AG04449 (cell line): ENCODE measurements around the gene UQCC2.

Experiments used
- CTCF ChIA-PET: fragments of 350-600 bp; formaldehyde crosslinking; extraction: SDS; loops from one replicate; lab custom pipeline; 2021; ENCODE audit warnings: antibody characterized with exemption; lab: Yijun Ruan, JAX
- POLR2A ChIA-PET: fragments of 400-600, 350-600 bp; formaldehyde crosslinking; extraction: SDS; loops from one replicate; lab custom pipeline; 2020; ENCODE audit warnings: antibody characterized with exemption, inconsistent platforms; lab: Yijun Ruan, JAX
- DNase-seq: peaks from one replicate; pipeline ENCODE4 v3.0.0-alpha.2; 2010; ENCODE audit warnings: low read depth, low spot score
- H3K4me3 ChIP-seq: 2 replicates; pipeline ENCODE4 v1.5.1; 2011; ENCODE audit warnings: low read depth, mild to moderate bottlenecking, control low read depth, low read length
- TF ChIP-seq, protein P1 (sequence below): IDR thresholded peaks from one replicate; pipeline ENCODE4 v1.5.1; 2011; ENCODE audit warnings: mild to moderate bottlenecking, moderate library complexity, low read length, control low read depth, inconsistent platforms; ENCODE audit not compliant: insufficient read depth; ENCODE audit errors: missing control alignments

Gene UQCC2

DNA sequence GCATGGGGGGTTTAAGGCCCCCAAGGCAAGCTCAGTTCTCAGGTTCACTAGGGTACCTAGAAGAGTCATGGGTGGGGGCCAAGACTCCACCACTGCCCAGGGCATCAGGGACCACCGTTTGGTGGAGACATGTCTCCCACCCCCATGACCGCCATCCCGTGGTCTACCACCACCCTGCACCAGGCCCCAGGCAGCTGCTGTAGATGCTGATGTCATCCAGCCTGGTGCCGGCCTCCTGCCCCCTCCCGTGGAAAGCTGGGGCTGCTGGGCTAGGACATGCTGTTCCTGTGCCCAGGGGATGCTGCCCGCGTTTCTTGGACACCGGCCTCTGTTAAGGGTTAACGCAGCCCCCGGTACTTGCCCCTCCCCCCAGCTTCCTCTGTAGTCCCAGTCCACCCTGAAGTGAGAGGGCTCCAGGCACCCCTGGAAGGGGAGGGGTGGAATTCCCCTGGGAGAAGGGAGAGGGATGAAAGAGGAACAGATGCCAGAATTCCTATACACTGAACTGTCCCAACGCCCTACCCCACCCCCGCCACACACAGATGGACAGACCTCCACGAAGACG lies 34.6 kb upstream of the UQCC2 start:
- H3K4me3 ChIP-seq, result no peak overlapping the region
- POLR2A ChIA-PET, result interaction anchor here (0.6 to 1.7 kb wide), 3 partner anchors 26 to 845 kb away, joined by 3 to 14 read pairs (median 4); partner anchors contain the start of gene UQCC2

DNA sequence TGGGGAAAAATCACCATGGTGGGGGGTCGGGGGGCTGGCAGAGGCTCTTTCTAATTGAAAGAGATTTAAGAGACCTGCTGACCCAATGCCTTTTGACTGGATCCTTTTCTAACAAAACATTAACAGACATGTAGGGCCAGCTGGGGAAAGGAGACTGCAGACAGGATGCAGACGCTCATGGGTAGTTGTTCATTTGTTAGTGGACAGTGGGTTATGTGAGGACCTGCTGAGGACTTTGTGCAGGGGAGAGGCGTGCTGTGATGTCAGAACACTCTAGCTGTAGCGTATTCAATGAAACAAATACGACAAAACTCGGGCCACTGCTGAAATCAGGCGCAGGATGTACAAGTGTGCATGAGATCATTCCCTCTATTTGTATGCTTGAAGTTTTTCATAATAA lies 34.0 kb upstream of the UQCC2 start:
- no peak for DNase-seq
- TF ChIP-seq, protein P1, sequence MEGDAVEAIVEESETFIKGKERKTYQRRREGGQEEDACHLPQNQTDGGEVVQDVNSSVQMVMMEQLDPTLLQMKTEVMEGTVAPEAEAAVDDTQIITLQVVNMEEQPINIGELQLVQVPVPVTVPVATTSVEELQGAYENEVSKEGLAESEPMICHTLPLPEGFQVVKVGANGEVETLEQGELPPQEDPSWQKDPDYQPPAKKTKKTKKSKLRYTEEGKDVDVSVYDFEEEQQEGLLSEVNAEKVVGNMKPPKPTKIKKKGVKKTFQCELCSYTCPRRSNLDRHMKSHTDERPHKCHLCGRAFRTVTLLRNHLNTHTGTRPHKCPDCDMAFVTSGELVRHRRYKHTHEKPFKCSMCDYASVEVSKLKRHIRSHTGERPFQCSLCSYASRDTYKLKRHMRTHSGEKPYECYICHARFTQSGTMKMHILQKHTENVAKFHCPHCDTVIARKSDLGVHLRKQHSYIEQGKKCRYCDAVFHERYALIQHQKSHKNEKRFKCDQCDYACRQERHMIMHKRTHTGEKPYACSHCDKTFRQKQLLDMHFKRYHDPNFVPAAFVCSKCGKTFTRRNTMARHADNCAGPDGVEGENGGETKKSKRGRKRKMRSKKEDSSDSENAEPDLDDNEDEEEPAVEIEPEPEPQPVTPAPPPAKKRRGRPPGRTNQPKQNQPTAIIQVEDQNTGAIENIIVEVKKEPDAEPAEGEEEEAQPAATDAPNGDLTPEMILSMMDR, result no peak
- CTCF ChIA-PET, result interaction anchor here (0.9 to 21.8 kb wide), 21 partner anchors 8 to 411 kb away, joined by 3 to 584 read pairs (median 7); partner anchors contain the start of gene UQCC2
- H3K4me3 ChIP-seq, result no peak overlapping the region
- POLR2A ChIA-PET, result interaction anchor here (1.2 to 1.7 kb wide), 2 partner anchors 26 to 34 kb away, joined by 3 to 14 read pairs; partner anchors contain the start of gene UQCC2

More for the DNA sequence above, 34.6 kb upstream of the UQCC2 start:
- TF ChIP-seq, protein P1, result peak; percentile 13
- CTCF ChIA-PET, result interaction anchor here (0.9 to 21.8 kb wide), 18 partner anchors 8 to 410 kb away, joined by 3 to 584 read pairs (median 6); partner anchors contain the start of gene UQCC2
- DNase-seq, result no peak

DNA sequence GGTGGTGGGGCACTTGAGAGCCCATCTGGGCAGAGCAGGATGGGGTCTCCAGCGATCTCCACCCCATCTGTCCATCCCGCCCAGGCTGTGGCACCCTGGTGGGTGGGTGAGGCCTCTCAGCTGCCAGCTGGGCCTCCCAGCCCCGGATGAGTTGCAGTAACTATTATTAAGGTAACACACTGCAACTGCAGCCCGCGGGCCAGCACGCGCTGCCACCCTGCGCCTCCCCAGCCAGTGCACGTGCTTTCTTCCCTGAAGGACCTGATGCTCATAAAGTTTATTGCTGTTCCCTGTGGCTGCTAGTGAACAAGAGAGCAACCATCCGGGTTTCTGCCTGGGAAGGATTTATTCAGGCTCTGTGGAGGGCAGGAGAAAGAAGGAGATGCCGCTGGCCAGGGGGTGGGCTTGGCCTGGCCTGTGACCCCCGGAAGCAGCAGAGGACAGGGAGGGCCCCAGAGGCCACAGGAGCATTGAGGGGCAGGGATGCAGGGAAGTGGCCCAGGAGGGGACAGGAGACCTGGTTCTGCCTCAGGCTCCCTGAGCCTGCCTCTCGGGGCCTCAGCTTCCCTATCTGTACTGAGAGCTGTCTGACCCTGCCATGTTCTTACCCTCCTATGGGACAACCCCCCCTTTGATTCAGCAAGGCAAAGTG lies 33.5 kb upstream of the UQCC2 start:
- POLR2A ChIA-PET, result no interaction called here
- no peak for DNase-seq

GRCh38 chr6:33744001-33744848 lies 32.7 kb upstream of the UQCC2 start:
- CTCF ChIA-PET, result interaction anchor here (0.5 to 21.8 kb wide), 57 partner anchors 8 to 671 kb away, joined by 3 to 584 read pairs (median 5); partner anchors contain the start of genes BAK1 and UQCC2
- H3K4me3 ChIP-seq, result no peak overlapping the region
- TF ChIP-seq, protein P1, result peak; percentile 90
- no peak for DNase-seq
- POLR2A ChIA-PET, result no interaction called here

More for the DNA sequence above, 33.5 kb upstream of the UQCC2 start:
- CTCF ChIA-PET, result interaction anchor here (0.7 to 21.8 kb wide), 45 partner anchors 9 to 670 kb away, joined by 3 to 584 read pairs (median 6); partner anchors contain the start of gene UQCC2
- H3K4me3 ChIP-seq, result no peak overlapping the region
- TF ChIP-seq, protein P1, result no peak

DNA sequence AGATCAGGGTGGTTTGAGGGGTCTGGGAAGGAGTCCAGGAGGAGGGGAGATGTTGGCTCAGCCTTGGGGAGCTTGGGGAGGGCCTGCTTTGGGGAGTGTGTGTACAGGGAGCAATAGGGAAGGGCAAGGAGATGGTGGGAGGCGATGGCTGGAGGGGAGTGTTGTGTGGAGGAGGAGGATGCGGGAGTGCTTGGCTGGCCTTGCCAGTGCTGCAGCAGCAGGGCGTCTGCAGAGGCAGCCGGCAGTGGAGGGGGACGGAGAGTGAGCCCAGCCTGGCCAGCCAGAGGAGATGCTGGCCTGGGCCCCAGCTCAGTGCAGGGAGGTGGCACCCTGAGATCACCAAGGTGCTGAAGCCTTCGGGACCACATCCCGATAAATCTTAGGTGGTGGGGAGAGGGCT lies 31.3 kb upstream of the UQCC2 start:
- TF ChIP-seq, protein P1, result no peak
- no peak for DNase-seq
- ChIA-PET POLR2A (no interaction called here), CTCF (interaction anchor here (0.8 to 21.8 kb wide), 26 partner anchors 8 to 420 kb away, joined by 3 to 584 read pairs (median 6); partner anchors contain the start of genes BAK1 and UQCC2)
- H3K4me3 ChIP-seq, result no peak overlapping the region
